Activated CD8-positive, alpha-beta T cell treated with anti-CD3 and anti-CD28 coated beads, Interleukin-2, amount 10 ng/mL, durations not matched to agents 7 days and 5 days (primary cell): ENCODE measurements around the gene FOXN1. TPM values are rescaled to one million over a fixed set of nuclear protein-coding genes. Genes with fewer than 3 reads are reported as not detected.
"Not testable (repeated sequence)": the region's sequence is repeated elsewhere in the genome, so short reads cannot be mapped to it uniquely, and the experiment has no call there.

Source experiments
- ATAC-seq: fragments of 150-1000 bp; cut with Tn5 transposase; one replicate; pipeline ENCODE4 v1.10.0; 2021; ENCODE audit warnings: moderate library complexity
- CTCF ChIA-PET: fragments of 350-600 bp; sonication (Branson Sonifier 250); formaldehyde crosslinking; loops from one replicate; lab custom pipeline; 2021; ENCODE audit warnings: antibody characterized with exemption; lab: Charles Lee
- POLR2A ChIA-PET: fragments of 350-600 bp; sonication (Branson Sonifier 250); formaldehyde crosslinking; loops from one replicate; lab custom pipeline; 2021; ENCODE audit warnings: antibody characterized with exemption; lab: Charles Lee
- DNase-seq: peaks from one replicate; pipeline ENCODE4 v3.0.0-alpha.2; 2020
- H3K27ac Mint-ChIP-seq: one replicate; pipeline ENCODE4 v1.8.0; 2021; ENCODE audit warnings: mild to moderate bottlenecking, mixed read lengths
- H3K27me3 Mint-ChIP-seq: one replicate; pipeline ENCODE4 v1.8.0; 2021; ENCODE audit warnings: low read depth, mixed read lengths
- H3K36me3 Mint-ChIP-seq: one replicate; pipeline ENCODE4 v1.8.0; 2021; ENCODE audit warnings: low read depth, mixed read lengths
- H3K4me1 Mint-ChIP-seq: one replicate; pipeline ENCODE4 v1.8.0; 2021; ENCODE audit warnings: low read depth, mixed read lengths
- H3K4me3 Mint-ChIP-seq: one replicate; pipeline ENCODE4 v1.8.0; 2021; ENCODE audit warnings: mild to moderate bottlenecking, mixed read lengths
- H3K9me3 Mint-ChIP-seq: one replicate; pipeline ENCODE4 v1.8.0; 2022; ENCODE audit warnings: mixed read lengths; ENCODE audit not compliant: insufficient read depth
- total RNA-seq, 2 experiments: library from RNA; stranded (reverse); gene quantifications; one replicate each; pipeline ENCODE4 v1.2.3, GENCODE V29; 2021

Gene FOXN1
- total RNA-seq, 2 experiments from 2014 or later: not detected

GRCh38 chr17:28573040-28573380 is 66.9 kb downstream of the FOXN1 start:
- no peak for ATAC-seq
- Mint-ChIP-seq H3K9me3 (no peaks in the 10 kb centered on the region), H3K27me3 (no peaks in the 10 kb centered on the region), H3K36me3 (peaks cover 54% of the 10 kb centered on the region), H3K27ac (no peak overlapping the region), H3K4me1 (peaks cover 56% of the 10 kb centered on the region), H3K4me3 (no peak overlapping the region)
- CTCF ChIA-PET: interaction anchor here (4.9 kb wide), 1 partner anchor 24 kb away, joined by 44 read pairs; no protein-coding TSS in a partner anchor
- no peak for DNase-seq
- POLR2A ChIA-PET: interaction anchor here (0.5 to 1.2 kb wide), 2 partner anchors 13 to 72 kb away, joined by 3 read pairs; partner anchors contain the start of gene BLTP2

- H3K36me3 Mint-ChIP-seq: peaks cover 55% of the 10 kb centered on the region
- no peak overlapping the region for H3K4me3 Mint-ChIP-seq
- ChIA-PET POLR2A (no interaction called here), CTCF (interaction anchor here (2.1 to 4.9 kb wide), 2 partner anchors 25 to 26 kb away, joined by 8 to 44 read pairs; no protein-coding TSS in a partner anchor)
- ATAC-seq (no peak), DNase-seq (no peak)
- H3K4me1 Mint-ChIP-seq: peaks cover 53% of the 10 kb centered on the region
- H3K27me3 Mint-ChIP-seq: no peaks in the 10 kb centered on the region
- no peak overlapping the region for H3K27ac Mint-ChIP-seq
- H3K9me3 Mint-ChIP-seq: no peaks in the 10 kb centered on the region
These were observed 67.4 kb downstream of the FOXN1 start for GRCh38 chr17:28573521-28573920.

- H3K4me1 Mint-ChIP-seq: peaks cover 52% of the 10 kb centered on the region
- H3K27me3 Mint-ChIP-seq: no peaks in the 10 kb centered on the region
- no peak overlapping the region for H3K27ac Mint-ChIP-seq
- CTCF ChIA-PET: interaction anchor here (1.0 to 4.9 kb wide), 4 partner anchors 8 to 26 kb away, joined by 4 to 44 read pairs (median 8); no protein-coding TSS in a partner anchor
- POLR2A ChIA-PET: interaction anchor here (0.9 kb wide), 1 partner anchor 11 kb away, joined by 3 read pairs; no protein-coding TSS in a partner anchor
- no peaks in the 10 kb centered on the region for H3K9me3 Mint-ChIP-seq
- ATAC-seq: no peak
- H3K4me3 Mint-ChIP-seq: no peak overlapping the region
- H3K36me3 Mint-ChIP-seq: peaks cover 58% of the 10 kb centered on the region
- no peak for DNase-seq
These were observed 67.9 kb downstream of the FOXN1 start for GRCh38 chr17:28573966-28574480.

- Mint-ChIP-seq H3K27ac (no peak overlapping the region), H3K4me1 (peaks cover 49% of the 10 kb centered on the region), H3K9me3 (no peaks in the 10 kb centered on the region), H3K4me3 (no peak overlapping the region), H3K36me3 (peaks cover 61% of the 10 kb centered on the region), H3K27me3 (no peaks in the 10 kb centered on the region)
- POLR2A ChIA-PET: interaction anchor here (0.9 to 1.5 kb wide), 3 partner anchors 12 to 87 kb away, joined by 3 to 5 read pairs (median 3); partner anchors contain the start of genes SDF2 and SUPT6H
- CTCF ChIA-PET: interaction anchor here (1.0 to 4.9 kb wide), 4 partner anchors 8 to 26 kb away, joined by 4 to 44 read pairs (median 8); no protein-coding TSS in a partner anchor
- DNase-seq (no peak), ATAC-seq (no peak)
These were observed 68.4 kb downstream of the FOXN1 start for GRCh38 chr17:28574526-28574925.

- ChIA-PET CTCF (interaction anchor here (1.0 to 4.9 kb wide), 7 partner anchors 9 to 151 kb away, joined by 3 to 44 read pairs (median 6); partner anchors contain the start of gene UNC119), POLR2A (interaction anchor here (0.9 to 1.5 kb wide), 3 partner anchors 13 to 87 kb away, joined by 3 to 5 read pairs (median 3); partner anchors contain the start of genes SDF2 and SUPT6H)
- Mint-ChIP-seq H3K4me3 (no peak overlapping the region), H3K27ac (no peak overlapping the region), H3K36me3 (peaks cover 61% of the 10 kb centered on the region), H3K27me3 (no peaks in the 10 kb centered on the region), H3K4me1 (peaks cover 46% of the 10 kb centered on the region), H3K9me3 (no peaks in the 10 kb centered on the region)
- ATAC-seq (no peak), DNase-seq (no peak)
These were observed 69.1 kb downstream of the FOXN1 start for GRCh38 chr17:28575126-28575795.

- peaks cover 49% of the 10 kb centered on the region for H3K4me1 Mint-ChIP-seq
- ChIA-PET POLR2A (interaction anchor here (0.6 to 2.0 kb wide), 6 partner anchors 20 to 86 kb away, joined by 3 to 8 read pairs (median 4); partner anchors contain the start of genes SDF2 and SUPT6H), CTCF (interaction anchor here (0.7 to 4.9 kb wide), 8 partner anchors 15 to 350 kb away, joined by 3 to 44 read pairs (median 6); partner anchors contain the start of genes BLTP2 and UNC119)
- H3K36me3 Mint-ChIP-seq: peaks cover 64% of the 10 kb centered on the region
- peak overlapping the region; percentile 86 for H3K27ac Mint-ChIP-seq
- not testable (repeated sequence) for H3K9me3 Mint-ChIP-seq, ATAC-seq, DNase-seq, H3K27me3 Mint-ChIP-seq
- peak overlapping the region; percentile 84 for H3K4me3 Mint-ChIP-seq
These were observed 69.9 kb downstream of the FOXN1 start for GRCh38 chr17:28576016-28576415.

GRCh38 chr17:28576758-28577465 is 70.8 kb downstream of the FOXN1 start, which contains the start of gene ALDOC:
Gene ALDOC (minus strand): TSS chr17:28576895. CDS start chr17:28575532, 1,363 bp downstream.
- Mint-ChIP-seq H3K4me3 (peak within 1 kb of the TSS; percentile 84), H3K27ac (peak within 1 kb of the TSS; percentile 86), H3K36me3 (peaks cover 64% of the 10 kb centered on the region), H3K9me3 (no peaks in the 10 kb centered on the region), H3K27me3 (no peaks in the 10 kb centered on the region), H3K4me1 (peaks cover 47% of the 10 kb centered on the region)
- POLR2A ChIA-PET: interaction anchor here (0.6 to 2.8 kb wide), 9 partner anchors 17 to 85 kb away, joined by 3 to 18 read pairs (median 4); partner anchors contain the start of genes SDF2, SPAG5 and SUPT6H
- DNase-seq (peak; percentile 98), ATAC-seq (peak; percentile 95)
- CTCF ChIA-PET: interaction anchor here (0.6 to 4.9 kb wide), 11 partner anchors 11 to 349 kb away, joined by 3 to 44 read pairs (median 5); partner anchors contain the start of genes BLTP2, TLCD1 and UNC119

- ChIA-PET POLR2A (interaction anchor here (1.0 to 2.8 kb wide), 6 partner anchors 7 to 84 kb away, joined by 3 to 18 read pairs (median 5); partner anchors contain the start of genes SDF2, SPAG5 and SUPT6H), CTCF (interaction anchor here (0.6 to 4.9 kb wide), 8 partner anchors 11 to 149 kb away, joined by 3 to 44 read pairs (median 4); partner anchors contain the start of gene TLCD1)
- H3K27ac Mint-ChIP-seq: peak overlapping the region; percentile 86
- ATAC-seq: no peak
- no peaks in the 10 kb centered on the region for H3K9me3 Mint-ChIP-seq
- H3K36me3 Mint-ChIP-seq: peaks cover 64% of the 10 kb centered on the region
- H3K4me3 Mint-ChIP-seq: no peak overlapping the region
- peaks cover 42% of the 10 kb centered on the region for H3K4me1 Mint-ChIP-seq
- DNase-seq: no peak
- H3K27me3 Mint-ChIP-seq: no peaks in the 10 kb centered on the region
These were observed 71.3 kb downstream of the FOXN1 start for GRCh38 chr17:28577466-28577824.

GRCh38 chr17:28578246-28579195 is 72.4 kb downstream of the FOXN1 start:
- Mint-ChIP-seq H3K27me3 (no peaks in the 10 kb centered on the region), H3K27ac (no peak overlapping the region), H3K4me1 (peaks cover 34% of the 10 kb centered on the region), H3K4me3 (no peak overlapping the region), H3K36me3 (peaks cover 58% of the 10 kb centered on the region), H3K9me3 (no peaks in the 10 kb centered on the region)
- POLR2A ChIA-PET: interaction anchor here (1.0 to 2.8 kb wide), 4 partner anchors 8 to 29 kb away, joined by 3 to 18 read pairs (median 5); partner anchors contain the start of gene SPAG5
- CTCF ChIA-PET: interaction anchor here (1.0 to 2.3 kb wide), 3 partner anchors 29 to 65 kb away, joined by 3 to 12 read pairs (median 7); no protein-coding TSS in a partner anchor
- DNase-seq (no peak), ATAC-seq (no peak)

GRCh38 chr17:28579526-28579925 is 73.4 kb downstream of the FOXN1 start:
- H3K9me3 Mint-ChIP-seq: no peaks in the 10 kb centered on the region
- ChIA-PET CTCF (interaction anchor here (1.0 to 2.3 kb wide), 2 partner anchors 30 to 32 kb away, joined by 3 to 12 read pairs; no protein-coding TSS in a partner anchor), POLR2A (interaction anchor here (0.6 to 2.8 kb wide), 4 partner anchors 15 to 66 kb away, joined by 3 to 18 read pairs (median 4); partner anchors contain the start of gene SPAG5)
- no peak overlapping the region for H3K4me3 Mint-ChIP-seq
- peak overlapping the region; percentile 10 for H3K27ac Mint-ChIP-seq
- no peaks in the 10 kb centered on the region for H3K27me3 Mint-ChIP-seq
- no peak for ATAC-seq
- DNase-seq: no peak
- peaks cover 48% of the 10 kb centered on the region for H3K36me3 Mint-ChIP-seq
- H3K4me1 Mint-ChIP-seq: peaks cover 34% of the 10 kb centered on the region
